ENCODE measurements around the gene DOK7. TPM values are rescaled to one million over a fixed set of nuclear protein-coding genes. Genes with fewer than 3 reads are reported as not detected.

The DOK7 gene
- total RNA-seq, 2 experiments from 2014 or later, result not detected

DNA sequence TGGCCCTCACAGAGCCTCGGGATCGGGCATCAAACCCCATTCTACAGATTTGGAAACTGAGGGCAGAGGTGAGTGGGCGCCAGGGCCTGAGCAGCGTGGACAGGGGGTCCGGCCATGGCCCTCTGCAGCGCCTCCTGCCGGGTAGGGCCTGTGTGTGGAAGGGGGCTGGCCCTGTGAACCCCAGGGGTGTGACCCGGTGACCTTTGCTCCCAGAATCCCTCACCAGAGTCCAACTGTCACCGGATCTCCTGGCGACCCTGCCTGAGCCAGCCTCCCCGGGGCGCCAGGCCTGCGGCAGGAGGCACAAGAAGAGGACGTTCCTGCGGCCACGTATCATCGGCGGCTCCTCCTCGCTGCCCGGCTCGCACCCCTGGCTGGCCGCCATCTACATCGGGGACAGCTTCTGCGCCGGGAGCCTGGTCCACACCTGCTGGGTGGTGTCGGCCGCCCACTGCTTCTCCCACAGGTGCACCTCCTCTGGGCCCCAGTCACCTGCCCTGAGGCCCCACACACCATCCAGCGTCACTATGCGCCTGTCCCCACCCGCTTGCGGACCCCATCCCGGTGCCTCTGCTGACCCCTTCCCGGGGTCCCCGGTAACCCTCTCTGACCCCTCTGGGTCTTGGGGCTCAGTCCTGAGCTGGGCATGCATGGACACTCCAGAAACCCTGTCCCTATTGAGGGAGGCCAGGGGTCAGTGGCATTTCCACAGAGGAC is 17.1 kb upstream of the DOK7 start:
- Mint-ChIP-seq H3K27ac (no peak overlapping the region), H3K4me3 (no peak overlapping the region), H3K36me3 (ENCODE audit: low read depth) (no peaks in the 10 kb centered on the region), H3K27me3 (no peaks in the 10 kb centered on the region), H3K9me3 (no peaks in the 10 kb centered on the region), H3K4me1 (ENCODE audit: low read depth) (no peaks in the 10 kb centered on the region)
- TF ChIP-seq, protein P1, sequence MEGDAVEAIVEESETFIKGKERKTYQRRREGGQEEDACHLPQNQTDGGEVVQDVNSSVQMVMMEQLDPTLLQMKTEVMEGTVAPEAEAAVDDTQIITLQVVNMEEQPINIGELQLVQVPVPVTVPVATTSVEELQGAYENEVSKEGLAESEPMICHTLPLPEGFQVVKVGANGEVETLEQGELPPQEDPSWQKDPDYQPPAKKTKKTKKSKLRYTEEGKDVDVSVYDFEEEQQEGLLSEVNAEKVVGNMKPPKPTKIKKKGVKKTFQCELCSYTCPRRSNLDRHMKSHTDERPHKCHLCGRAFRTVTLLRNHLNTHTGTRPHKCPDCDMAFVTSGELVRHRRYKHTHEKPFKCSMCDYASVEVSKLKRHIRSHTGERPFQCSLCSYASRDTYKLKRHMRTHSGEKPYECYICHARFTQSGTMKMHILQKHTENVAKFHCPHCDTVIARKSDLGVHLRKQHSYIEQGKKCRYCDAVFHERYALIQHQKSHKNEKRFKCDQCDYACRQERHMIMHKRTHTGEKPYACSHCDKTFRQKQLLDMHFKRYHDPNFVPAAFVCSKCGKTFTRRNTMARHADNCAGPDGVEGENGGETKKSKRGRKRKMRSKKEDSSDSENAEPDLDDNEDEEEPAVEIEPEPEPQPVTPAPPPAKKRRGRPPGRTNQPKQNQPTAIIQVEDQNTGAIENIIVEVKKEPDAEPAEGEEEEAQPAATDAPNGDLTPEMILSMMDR (IDR thresholded peaks at IDR 0.05), result no peak
- ATAC-seq, result no peak
- intact Hi-C loops (cut with micrococcal nuclease), result no loop called here
- no peak for DNase-seq
- CTCF ChIA-PET, result no interaction called here
- POLR2A ChIA-PET, result no interaction called here

DNA sequence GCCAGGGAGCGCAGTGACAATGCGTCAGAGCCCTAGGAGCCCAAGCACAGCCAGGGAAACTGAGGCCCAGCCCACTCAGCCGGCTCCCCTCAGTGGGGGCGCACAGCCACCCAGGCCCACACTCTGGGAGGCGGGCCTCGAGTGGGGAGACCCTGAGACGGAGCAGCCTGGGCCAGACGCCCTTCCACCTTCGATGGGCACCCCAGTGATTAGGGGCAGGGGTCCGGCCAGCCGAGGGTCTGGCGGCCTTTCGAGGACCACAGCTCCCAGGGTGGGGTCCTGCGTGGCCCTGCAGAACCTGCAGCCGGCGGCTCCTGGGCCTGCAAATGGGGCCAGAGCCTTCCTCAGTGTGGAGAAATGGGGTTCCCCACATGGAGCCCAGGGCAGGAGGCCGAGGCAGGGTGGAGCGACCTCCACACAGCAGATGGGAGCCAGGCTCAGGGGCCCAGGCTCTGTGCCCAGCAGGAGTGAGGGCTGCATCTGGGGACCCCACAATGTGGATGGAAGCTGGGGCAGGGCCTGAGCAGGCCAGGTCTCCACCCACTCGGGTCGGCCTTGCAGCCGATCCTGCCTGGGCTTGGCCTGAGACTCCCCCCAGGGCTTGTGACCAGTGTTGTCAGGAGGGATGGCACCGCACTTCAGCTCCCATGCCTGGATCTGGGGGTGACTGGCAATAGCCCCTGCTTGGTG is 16.3 kb upstream of the DOK7 start:
- intact Hi-C loops (cut with micrococcal nuclease), result no loop called here
- no peaks in the 10 kb centered on the region for H3K36me3 Mint-ChIP-seq (ENCODE audit: low read depth)
- DNase-seq (no peak), ATAC-seq (no peak)
- H3K27ac Mint-ChIP-seq, result no peak overlapping the region
- H3K27me3 Mint-ChIP-seq, result no peaks in the 10 kb centered on the region
- no peak overlapping the region for H3K4me3 Mint-ChIP-seq
- CTCF ChIA-PET, result interaction anchor here (0.9 kb wide), 1 partner anchor 34 kb away, joined by 3 read pairs; no protein-coding TSS in a partner anchor
- POLR2A ChIA-PET, result no interaction called here
- H3K9me3 Mint-ChIP-seq, result no peaks in the 10 kb centered on the region
- no peaks in the 10 kb centered on the region for H3K4me1 Mint-ChIP-seq (ENCODE audit: low read depth)
- TF ChIP-seq, protein P1 (IDR thresholded peaks at IDR 0.05), result no peak

DNA sequence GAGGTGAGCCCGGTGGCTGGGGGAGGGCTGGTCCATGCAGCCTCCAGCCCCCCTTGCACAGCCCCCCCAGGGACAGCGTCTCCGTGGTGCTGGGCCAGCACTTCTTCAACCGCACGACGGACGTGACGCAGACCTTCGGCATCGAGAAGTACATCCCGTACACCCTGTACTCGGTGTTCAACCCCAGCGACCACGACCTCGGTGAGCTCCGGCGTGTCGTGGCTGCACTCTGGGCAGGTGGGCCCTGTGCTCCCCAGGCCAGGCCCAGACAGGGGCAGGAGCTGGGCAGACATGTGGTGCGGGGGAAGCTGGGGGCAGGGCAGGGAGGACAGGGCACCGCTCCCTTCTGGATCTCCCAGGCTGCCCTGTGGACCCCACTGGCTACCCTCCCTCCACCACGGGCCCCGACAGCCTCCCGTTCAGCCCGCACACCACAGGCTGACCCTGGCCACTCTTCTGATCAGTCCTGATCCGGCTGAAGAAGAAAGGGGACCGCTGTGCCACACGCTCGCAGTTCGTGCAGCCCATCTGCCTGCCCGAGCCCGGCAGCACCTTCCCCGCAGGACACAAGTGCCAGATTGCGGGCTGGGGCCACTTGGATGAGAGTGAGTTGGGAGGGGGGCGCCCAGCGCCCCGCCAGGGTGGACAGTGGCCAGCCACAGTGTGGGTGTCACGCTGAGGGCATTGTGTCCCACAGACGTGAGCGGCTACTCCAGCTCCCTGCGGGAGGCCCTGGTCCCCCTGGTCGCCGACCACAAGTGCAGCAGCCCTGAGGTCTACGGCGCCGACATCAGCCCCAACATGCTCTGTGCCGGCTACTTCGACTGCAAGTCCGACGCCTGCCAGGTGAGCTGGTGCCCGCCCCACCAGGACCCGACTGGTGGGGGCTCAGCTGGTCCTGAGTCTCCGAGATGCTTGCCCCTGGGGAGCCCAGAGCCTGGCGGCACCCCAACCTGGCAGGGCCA is 15.4 kb upstream of the DOK7 start:
- no peaks in the 10 kb centered on the region for H3K27me3 Mint-ChIP-seq
- CTCF ChIA-PET, result interaction anchor here (0.9 kb wide), 1 partner anchor 33 kb away, joined by 3 read pairs; no protein-coding TSS in a partner anchor
- ATAC-seq (no peak), DNase-seq (no peak)
- H3K36me3 Mint-ChIP-seq (ENCODE audit: low read depth), result no peaks in the 10 kb centered on the region
- intact Hi-C loops (cut with micrococcal nuclease), result no loop called here
- H3K27ac Mint-ChIP-seq, result no peak overlapping the region
- TF ChIP-seq, protein P1 (IDR thresholded peaks at IDR 0.05), result no peak
- no peak overlapping the region for H3K4me3 Mint-ChIP-seq
- POLR2A ChIA-PET, result no interaction called here
- H3K4me1 Mint-ChIP-seq (ENCODE audit: low read depth), result no peaks in the 10 kb centered on the region
- H3K9me3 Mint-ChIP-seq, result no peaks in the 10 kb centered on the region

DNA sequence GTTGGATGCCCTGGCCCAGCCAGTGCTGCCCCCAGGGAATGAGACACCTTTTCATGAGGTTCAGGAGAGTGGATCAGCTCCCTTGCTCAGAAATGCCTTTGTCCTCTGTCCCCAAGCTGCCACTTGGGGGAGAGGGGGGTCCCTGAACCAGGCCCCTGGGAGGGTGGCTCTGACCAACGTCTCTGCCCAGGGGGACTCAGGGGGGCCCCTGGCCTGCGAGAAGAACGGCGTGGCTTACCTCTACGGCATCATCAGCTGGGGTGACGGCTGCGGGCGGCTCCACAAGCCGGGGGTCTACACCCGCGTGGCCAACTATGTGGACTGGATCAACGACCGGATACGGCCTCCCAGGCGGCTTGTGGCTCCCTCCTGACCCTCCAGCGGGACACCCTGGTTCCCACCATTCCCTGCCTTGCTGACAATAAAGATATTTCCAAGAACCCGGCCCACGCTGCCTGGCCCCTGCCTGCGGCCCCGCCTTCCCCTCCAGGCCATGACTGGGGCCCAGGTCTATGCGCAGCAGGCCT is 14.0 kb upstream of the DOK7 start:
- CTCF ChIA-PET, result interaction anchor here (1.1 kb wide), 1 partner anchor 32 kb away, joined by 3 read pairs; no protein-coding TSS in a partner anchor
- POLR2A ChIA-PET, result no interaction called here
- H3K36me3 Mint-ChIP-seq (ENCODE audit: low read depth), result no peaks in the 10 kb centered on the region
- H3K27me3 Mint-ChIP-seq, result no peaks in the 10 kb centered on the region
- ATAC-seq (no peak), DNase-seq (no peak)
- no peak overlapping the region for H3K4me3 Mint-ChIP-seq
- intact Hi-C loops (cut with micrococcal nuclease), result no loop called here
- H3K4me1 Mint-ChIP-seq (ENCODE audit: low read depth), result no peaks in the 10 kb centered on the region
- H3K27ac Mint-ChIP-seq, result no peak overlapping the region
- TF ChIP-seq, protein P1 (IDR thresholded peaks at IDR 0.05), result no peak
- no peaks in the 10 kb centered on the region for H3K9me3 Mint-ChIP-seq
